ENCODE results near the gene ZBTB24.

GRCh38 chr6:109523478-109523877 lies 40.5 kb upstream of the ZBTB24 start:
- TF ChIP-seq CTCF (IDR thresholded peaks at IDR 0.05) (no peak), EP300 (IDR thresholded peaks at IDR 0.05) (no peak), POLR2A (IDR thresholded peaks at IDR 0.05) (no peak)
